HG03378 (cell line): ENCODE measurements around the gene CTU2.

Experiments used
- ATAC-seq: cut with Tn5 transposase; IDR thresholded peaks from one replicate; pipeline ENCODE4 v1.9.1; 2021; ENCODE audit warnings: mild to moderate bottlenecking, moderate library complexity; ENCODE audit not compliant: unreplicated experiment

The CTU2 gene

DNA sequence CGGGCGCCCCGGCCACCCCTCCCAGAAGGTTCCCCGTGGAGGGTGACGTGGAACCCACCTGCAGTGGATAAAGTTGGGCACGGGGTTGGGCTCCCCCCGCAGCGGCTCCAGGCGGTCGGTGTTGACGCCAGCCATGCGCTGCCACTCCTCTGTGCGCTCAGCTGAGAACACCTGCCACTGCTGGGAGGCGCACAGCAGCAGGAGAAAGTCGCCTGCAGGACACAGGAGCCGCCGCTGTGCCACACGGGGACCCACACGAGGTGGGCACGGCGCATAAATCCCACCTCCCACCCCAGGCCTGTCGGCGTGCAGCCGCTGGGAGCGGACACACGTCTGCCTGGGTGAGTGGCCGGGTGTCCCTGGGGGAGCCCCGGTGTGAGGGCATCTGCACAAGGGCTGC, 20.7 kb downstream of the CTU2 start:
- ATAC-seq, result no peak

DNA sequence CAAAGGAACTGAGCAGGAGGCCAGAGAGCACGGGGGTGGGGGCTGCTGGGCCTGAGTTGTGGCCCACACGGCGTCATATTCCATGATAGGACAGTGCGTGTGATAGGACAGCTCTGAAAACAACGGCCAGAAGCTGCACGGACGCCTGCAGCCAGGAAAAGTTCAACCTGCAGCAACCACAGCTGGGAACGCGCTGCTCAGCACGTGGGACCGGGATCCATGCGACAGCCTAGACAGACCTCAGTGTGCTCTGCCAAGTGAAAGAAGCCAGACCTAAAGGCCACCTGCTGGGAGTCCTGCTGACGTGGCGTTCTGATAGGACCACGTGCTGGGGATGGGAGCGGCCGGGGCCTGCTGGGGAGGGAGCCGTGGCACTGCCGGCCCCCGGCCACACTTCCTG, 21.6 kb downstream of the CTU2 start:
- ATAC-seq, result no peak

DNA sequence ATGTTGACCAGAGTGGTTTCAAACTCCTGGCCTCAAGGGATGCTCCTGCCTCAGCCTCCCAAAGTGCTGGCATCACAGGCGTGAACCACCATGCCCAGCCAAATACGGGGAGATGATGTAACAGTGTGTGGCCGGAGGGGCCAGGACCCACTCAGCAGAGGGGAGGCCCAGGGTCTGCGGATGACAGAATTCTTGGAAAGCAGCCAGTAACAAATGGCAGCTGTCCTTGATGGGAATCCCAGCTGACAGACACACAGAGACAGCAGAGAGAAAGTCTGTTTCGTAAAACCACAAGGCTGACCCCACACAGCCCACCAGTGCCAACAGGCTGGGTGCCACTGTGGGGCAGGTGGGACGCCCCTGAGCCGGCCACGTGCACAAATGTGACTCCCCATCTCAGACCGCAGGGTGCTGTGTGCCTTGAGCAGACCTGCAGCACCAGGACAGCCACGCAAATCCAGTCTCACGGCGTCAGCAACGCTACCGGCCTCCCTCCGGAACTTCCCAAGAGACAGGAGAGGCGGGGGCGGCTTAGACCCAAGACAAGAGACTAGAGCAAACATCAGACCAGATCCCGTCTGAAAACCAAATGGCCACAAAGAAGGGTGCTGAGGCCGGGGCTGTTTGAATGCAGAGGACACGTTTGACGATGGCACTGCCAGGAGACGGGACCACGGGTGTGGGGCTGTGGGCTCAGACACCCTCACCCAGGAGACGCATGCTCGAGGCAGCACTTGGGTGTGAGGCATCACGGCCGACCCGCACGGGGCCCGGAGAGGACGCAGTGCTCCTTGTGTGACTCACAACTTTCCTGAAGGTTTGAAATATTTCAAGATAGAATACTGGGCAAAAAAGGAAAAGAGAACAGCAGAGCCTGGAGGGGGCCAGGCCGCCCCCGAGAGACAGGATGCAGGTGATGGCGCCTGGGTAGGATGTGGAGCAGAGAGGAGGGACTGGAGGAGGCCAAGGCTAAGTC, 24.6 kb downstream of the CTU2 start:
- ATAC-seq, result no peak

DNA sequence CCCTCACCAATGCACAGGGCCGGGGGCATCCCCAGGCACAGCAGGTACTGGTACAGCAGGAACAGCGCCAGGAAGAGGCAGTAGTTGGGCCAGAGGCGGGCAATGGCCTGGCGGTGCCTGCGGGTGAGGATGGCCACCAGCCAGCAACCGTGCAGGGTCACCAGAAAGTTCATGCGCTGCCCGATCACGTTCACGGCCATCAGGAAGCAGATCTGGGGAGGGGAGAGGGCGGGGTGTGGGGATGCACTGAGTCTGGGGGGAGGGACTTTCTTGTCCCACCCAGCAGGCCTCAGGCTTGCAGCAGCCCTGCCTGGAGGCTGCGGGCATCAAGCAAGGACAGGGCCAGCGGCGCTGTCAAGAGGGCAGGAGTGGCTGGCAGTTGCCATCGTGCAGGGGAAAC, 25.4 kb downstream of the CTU2 start:
- ATAC-seq, result no peak

DNA sequence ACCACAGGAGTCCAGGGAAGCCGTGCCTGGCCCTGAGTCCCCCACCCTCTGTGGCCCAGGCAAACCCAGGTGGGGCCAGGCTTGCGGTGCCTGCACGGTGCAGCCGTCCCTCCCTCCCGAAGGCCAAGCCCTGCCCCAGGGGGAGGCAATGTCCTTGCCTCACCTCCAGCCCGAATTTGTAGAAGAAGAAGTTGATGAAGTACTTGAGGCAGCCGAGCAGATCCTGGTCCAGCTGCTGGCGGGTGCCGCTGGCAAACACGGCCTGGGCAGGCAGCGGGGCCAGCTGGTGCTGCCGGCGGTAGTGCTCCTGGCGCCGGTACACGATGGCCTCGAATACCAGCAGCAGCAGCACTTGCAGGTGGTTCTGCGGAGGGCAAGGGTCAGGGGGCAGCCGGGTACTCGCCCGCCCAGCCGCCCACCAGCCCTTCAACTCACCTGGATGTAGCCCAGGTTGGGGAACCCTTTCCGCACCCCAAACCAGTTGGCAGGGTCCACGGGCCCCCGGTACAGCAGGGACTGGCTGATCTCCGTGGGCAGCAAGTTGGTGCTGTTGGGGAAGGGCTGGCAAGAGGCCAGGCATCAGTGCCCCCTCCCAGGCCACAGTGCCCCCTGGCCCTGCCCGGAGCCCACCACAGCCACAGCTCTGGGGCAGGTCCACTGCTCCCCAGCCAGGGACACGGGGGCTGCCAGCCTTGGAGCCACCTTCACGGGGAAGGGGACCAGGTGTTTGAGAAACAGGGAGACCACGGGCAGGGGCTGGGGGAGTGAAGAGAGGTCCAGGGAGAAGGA, 26.1 kb downstream of the CTU2 start:
- ATAC-seq, result no peak

DNA sequence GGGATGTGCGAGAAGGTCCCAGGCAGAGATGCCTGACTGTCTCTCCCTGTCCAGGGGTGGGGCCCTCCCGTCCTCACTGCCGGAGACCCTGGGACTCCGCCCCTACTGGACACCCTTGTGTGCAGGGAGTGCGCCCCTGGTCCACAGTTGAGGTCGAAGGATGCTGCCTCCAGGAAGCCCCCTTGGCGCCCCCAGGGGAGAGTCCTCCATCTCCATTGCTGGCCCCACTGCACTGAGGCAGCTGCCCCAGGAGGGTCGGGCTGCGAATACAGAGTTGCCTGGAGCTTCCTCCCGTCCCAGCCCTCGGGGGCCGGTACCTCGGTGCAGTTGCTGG, 26.6 kb downstream of the CTU2 start:
- no peak for ATAC-seq

DNA sequence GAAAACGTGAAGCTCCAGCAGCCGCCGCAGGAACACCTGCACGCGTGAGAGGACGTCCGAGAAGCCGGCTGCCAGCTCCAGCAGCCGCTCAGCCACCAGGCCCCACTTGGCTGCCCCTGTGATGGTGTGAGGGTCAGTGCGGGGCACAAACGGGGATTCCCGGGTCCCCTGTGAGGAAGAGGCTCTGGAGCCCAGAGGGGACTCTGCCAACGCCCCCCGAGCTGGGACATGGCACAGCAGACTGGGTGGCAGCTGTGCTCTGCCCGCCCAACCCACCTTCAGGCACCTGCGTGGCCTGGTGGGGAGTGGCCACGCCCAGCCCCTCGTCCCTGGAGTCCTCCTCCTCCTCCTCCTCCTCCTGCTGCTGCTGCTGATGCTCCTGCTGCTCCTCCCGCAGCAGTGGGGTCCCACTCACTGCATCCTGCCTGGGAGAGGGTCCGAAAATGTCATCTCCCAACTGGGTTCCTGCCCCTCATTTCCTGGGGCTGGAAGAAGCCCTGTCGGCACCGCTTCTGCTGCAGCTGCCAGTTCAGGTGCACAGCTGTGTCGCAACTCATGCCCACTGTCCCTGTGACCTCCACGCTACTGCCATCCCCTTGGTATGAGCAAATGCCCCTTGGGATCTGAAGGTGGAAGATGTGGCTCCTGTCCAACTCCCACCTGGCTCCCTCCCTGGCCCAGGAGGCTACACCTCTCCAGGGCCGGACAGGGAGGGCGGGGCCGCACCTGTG, 27.5 kb downstream of the CTU2 start:
- ATAC-seq, result no peak

DNA sequence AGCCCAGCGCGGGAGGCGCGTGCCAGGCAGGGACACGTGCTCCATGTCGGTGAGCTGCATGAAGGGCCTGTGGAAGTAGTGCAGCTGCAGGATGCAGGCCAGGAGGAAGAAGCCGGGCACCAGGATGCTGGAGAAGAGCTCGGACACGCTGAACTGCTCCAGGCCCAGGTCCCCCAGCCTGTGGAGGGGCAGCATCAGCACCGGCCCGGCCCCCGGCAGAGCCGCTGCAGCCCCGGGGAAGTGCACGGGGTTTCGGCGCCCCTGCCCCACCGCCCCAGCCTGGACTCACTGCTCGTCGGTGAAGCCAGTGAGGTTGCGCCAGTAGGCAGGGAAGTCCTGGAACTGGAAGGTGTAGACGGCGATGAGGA, 28.0 kb downstream of the CTU2 start:
- ATAC-seq, result no peak

DNA sequence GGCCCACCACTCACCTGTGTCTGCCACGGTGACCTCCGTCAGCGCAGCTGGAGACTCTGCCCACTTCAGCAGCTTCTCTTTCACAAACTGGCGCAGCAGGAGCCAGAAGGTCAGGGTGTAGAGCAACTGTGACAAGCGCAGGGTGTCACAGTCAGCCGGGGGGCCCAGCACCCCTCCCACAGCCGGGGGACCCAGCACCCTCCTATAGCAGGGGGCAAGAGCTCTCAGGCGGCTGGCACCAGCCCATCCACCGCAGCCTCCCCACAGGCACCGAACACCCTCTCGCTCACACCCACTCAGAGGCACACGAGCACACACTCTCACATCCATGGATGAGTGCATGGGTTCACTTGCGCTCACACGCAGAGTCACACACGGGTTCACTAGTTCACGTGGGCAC, 28.8 kb downstream of the CTU2 start:
- ATAC-seq, result no peak

DNA sequence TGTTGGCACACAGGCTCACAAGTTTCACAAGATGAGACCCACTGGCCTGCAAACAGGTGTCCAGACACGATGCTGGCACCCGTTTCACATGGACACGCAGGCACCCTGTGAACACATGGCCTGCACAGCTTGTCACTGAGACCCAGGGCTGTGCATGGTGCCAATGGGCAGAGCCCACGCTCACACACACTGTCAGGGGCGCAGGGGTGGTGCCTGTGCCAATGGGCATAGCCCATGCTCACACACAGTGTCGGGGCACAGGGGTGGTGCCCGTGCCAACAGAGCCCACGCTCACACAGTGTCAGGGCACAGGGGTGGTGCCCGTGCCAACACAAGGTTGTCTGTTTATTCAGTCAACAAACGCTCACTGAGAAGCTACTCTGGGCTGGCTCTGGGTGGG, 29.3 kb downstream of the CTU2 start:
- ATAC-seq, result no peak

DNA sequence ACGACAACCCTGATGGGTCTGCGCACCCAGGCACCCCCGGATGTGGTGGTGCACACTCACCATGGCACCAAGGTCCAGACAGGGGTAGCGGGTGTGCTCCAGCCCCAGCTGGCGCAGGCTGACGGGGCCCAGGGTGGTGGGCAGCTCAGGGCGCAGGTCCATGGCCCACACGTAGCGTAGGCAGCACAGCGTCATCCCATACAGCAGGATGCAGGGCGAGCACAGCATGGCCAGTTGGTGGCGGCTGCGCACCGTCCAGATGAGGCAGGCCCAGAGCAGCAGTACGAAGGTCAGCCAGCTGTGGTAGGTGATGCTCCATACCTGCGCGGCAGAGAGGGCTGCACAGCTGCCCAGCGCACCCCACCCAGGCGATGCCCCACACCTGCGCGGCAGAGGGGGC, 29.8 kb downstream of the CTU2 start:
- ATAC-seq, result no peak

DNA sequence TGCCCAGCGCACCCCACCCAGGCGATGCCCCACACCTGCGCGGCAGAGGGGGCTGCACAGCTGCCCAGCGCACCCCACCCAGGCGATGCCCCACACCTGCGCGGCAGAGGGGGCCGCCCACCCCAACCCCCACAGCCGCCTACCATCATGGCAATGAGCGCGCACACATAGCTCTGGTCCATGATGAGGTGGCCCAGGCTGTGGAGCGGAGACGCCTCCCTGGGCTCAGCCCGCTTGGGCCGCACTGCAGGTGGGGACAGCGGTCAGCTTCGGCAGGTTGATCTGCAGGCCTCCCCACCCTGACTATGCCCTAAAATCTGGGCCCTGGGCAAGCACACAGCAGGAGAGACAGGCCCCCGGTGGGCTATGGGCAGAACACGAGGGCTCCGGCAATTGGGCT, 30.2 kb downstream of the CTU2 start:
- no peak for ATAC-seq

DNA sequence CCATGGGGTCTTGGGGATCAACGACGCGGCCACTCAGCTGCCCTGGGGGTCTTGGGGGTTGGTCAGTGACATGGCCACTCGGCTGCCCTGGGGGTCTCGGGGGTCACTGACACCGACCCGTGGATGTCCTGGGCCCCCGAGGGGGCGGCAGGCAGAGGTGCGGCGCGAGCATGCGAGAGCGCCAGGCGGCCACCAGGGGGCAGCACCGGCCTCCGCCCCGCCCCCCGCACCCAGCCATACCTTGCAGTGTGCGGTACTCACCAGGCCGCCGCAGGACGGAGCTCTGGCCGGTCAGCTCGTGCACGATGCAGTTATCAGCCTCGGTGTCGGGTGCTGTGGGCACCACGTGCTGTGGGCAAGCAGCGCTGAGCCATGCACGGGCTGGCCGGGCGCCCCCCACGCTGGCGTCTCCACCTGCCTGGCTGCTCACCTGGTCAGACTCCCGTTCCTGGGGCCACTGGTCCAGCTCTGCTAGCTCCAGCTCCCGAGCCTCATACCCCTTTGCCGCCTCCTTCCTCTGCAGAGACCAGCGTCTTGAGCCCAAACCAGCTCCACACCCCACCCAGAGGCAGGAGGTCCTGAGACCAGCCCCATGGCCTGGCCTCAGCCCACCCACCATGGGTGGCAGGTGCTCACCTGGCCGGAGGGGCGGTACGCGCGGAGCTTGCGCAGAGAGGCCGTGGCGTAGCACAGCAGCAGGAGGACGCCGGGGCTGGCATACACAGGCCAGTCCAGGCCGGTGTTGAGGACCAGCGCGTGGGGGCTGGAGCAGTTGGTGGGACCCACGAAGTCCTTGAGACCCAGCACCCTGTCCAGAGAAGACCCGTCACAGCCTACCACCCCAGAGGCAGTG, 31.2 kb downstream of the CTU2 start:
- ATAC-seq, result no peak

DNA sequence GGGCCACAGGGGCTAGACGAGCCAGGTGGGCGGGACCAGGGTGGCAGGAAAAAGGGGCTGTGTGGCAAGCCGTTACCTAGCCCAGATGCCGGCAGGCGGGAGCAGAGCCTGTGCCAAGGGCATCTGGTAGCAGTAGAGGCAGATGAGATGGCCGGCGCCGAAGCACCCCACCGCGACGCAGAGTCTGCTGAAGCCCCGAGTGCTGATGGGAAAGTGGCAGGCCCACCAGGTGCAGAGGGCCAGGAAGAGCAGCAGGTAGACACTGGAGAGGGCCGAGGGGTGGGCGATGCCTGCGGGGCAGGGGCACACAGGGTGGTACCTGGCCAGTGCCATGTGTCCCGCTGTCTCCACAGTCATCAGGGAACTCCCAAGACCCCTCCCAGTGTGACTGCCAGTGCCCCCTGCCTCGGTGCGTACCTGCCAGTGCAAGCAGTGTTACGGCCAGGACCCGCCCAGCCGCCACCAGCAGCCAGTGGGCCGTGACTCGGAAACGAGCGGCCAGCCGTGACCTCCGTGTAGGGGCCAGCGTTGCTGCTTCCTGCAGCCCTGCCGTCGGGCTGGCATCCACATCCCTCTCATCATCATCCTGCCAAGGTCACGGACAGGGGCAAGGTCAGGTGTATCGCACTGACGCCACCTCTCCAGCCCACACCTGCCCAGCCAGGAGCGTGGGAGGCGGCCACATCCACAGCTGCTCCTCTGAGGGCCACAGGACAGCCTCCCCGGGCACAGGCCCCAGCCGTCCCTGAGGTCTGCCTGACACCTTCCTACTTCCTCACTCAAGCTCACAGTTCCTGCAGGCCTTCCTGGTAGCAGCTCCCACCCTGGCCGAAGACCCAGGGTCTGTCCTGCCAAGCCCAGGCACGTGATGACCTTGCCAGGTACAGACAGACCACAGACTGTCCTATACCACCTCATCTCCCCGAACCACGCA, 32.1 kb downstream of the CTU2 start:
- ATAC-seq, result no peak

DNA sequence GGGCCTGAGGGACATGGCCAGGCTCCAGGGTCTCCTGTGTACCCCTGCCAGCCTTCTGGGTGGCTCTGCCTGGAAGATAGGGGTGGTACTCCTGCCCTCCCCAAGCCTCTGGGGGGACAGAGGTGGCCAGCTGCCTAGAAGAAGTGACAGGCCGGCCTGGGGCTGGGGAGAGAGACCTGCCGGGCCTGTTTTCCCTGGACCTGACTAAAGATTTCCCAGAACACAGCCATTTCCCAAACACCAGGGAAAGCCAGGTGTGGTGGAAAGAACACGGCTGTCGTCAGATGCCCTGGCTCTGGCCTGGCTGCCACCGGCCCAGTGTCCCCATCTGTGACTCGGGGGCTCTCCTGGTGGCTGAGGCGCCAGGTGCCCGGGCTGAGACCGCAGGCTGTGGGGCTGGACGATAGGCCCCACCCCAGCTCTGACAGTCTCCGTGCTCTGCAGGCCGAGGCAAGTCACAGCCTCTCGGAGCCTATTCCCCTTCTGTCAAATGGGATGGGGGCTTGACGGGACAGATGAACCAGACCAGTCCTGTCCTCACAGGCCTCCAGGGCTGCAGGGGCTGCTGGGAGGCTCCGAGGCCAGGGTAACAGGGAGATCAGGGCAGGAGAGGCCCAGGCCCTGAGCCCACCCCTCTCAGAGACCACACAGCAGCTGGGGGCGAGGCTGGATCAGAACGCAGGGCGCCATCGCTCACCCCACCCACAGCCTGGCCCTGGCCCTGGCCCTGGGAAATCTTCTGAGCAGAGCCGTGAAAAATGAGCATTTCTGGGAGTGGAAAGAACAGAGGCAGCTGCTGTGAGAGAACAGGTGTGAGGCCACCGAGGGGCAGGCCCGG, 33.1 kb downstream of the CTU2 start:
- no peak for ATAC-seq

DNA sequence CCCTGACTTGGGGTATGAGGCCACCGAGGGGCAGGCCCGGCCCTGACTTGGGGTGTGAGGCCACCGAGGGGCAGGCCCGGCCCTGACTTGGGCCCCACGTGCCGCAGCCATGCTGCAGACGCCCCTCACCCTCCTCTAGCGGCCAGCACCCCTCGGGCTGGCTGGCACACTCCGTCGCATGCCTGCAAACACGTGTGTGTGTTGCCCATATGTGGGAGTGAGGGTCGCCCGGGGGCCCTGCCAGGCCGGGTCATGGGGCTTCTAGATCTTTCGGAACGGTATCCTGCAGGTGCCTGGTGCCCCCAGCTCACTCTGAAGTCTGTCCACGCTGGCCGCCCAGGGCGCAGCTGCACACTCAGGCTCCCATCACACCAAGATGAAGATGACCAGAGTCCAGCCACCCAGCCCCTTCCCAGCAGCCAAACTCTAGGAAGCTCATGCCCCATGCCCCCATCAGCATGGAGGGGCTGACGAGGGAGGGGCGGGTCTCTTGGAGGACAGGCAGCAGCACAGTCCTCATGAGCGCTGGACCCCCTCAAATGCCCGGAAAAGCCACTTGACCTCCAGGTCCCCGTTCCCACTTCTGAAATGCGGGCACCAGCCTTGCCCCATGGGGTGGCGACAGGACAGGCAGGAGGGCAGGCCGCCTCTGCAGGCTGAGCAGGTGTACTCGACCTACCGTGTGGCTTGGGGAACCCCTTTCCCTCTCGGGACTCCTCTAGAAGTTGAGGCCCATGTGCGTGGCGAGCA, 33.8 kb downstream of the CTU2 start:
- ATAC-seq, result no peak

DNA sequence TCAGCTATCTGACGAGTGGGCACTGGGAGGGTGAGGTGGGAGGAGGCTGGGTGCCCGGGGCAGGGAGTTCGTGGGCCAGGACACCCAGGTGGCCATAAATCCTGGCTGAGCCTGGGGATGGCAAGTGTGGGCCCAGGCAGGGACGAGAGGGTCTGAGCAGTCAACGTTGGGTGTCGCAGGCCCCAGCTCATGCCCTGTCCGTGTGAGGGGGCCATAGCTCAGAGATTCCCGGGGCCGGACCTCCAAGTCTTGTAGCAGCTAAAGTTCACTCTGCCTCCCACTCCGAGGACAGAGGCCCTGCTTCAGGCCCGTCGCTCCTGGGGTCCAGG, 34.4 kb downstream of the CTU2 start:
- no peak for ATAC-seq

DNA sequence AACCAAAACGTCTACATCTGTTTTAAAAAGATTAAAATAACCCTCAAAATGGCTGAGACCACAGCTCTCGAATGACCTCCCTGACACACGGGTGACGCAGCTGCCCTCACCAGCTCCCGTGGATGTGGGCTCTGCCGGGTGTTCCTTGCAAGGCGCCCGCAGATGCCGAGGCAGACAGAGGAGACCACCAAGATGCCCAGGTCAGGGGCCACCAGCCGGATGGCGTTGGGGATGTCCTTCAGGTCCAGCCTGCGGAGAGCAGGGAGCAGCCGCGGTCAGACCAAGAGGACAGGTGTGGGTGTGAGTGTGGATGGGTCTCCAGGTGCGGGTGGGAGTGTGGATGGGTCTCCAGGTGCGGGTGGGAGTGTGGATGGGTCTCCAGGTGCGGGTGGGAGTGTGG, 35.1 kb downstream of the CTU2 start:
- ATAC-seq, result no peak
